BE2C (cell line): ENCODE data around the gene TCERG1L.

Experiments used
- DNase-seq: peaks from one replicate; pipeline ENCODE4 v3.0.0-alpha.2; 2020
- H3K27me3 ChIP-seq: fragments of 250-450 bp; sonication (Bioruptor Pico); 2 replicates; pipeline ENCODE4 v1.5.1; 2020; ENCODE audit warnings: mild to moderate bottlenecking
- H3K36me3 ChIP-seq: fragments of 250-450 bp; sonication (Bioruptor Pico); 2 replicates; pipeline ENCODE4 v1.5.1; 2020; ENCODE audit warnings: mild to moderate bottlenecking
- H3K4me1 ChIP-seq: fragments of 250-450 bp; sonication (Bioruptor Pico); 2 replicates; pipeline ENCODE4 v1.5.1; 2020
- H3K4me3 ChIP-seq: 2 replicates; pipeline ENCODE4 v1.5.1; 2011; ENCODE audit warnings: low read depth, low read length
- H3K9me3 ChIP-seq: fragments of 250-450 bp; sonication (Bioruptor Pico); 2 replicates; pipeline ENCODE4 v1.5.1; 2020
- TF ChIP-seq, protein P1 (sequence below): IDR thresholded peaks from 2 replicates; pipeline ENCODE4 v1.5.1; 2012; ENCODE audit warnings: mild to moderate bottlenecking, low read depth, low read length

The TCERG1L gene

DNA sequence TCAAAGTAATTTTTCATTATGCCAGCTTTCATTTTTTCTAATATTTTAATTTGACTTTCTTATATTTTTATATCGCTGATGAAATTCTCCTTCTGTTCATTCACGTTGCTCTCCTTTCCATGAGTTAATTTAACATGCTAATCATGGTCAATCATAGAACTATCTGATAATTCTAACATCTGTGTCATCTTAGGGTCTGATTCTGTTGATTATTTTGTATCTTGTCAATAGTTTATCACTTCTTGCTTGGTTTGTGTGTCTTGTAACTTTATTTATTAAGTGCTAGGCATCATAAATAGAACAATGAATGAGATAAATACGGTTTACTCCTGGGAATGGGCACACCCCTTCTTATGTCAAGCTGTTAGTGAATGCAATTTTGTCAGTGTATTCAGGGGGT lies 11.0 kb downstream of the TCERG1L start:
- Histone ChIP-seq H3K27me3 (no peaks in the 10 kb centered on the region), H3K36me3 (no peaks in the 10 kb centered on the region), H3K4me3 (no peak overlapping the region), H3K4me1 (no peaks in the 10 kb centered on the region), H3K9me3 (no peaks in the 10 kb centered on the region)
- TF ChIP-seq, protein P1, sequence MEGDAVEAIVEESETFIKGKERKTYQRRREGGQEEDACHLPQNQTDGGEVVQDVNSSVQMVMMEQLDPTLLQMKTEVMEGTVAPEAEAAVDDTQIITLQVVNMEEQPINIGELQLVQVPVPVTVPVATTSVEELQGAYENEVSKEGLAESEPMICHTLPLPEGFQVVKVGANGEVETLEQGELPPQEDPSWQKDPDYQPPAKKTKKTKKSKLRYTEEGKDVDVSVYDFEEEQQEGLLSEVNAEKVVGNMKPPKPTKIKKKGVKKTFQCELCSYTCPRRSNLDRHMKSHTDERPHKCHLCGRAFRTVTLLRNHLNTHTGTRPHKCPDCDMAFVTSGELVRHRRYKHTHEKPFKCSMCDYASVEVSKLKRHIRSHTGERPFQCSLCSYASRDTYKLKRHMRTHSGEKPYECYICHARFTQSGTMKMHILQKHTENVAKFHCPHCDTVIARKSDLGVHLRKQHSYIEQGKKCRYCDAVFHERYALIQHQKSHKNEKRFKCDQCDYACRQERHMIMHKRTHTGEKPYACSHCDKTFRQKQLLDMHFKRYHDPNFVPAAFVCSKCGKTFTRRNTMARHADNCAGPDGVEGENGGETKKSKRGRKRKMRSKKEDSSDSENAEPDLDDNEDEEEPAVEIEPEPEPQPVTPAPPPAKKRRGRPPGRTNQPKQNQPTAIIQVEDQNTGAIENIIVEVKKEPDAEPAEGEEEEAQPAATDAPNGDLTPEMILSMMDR, result no peak
- DNase-seq, result no peak

DNA sequence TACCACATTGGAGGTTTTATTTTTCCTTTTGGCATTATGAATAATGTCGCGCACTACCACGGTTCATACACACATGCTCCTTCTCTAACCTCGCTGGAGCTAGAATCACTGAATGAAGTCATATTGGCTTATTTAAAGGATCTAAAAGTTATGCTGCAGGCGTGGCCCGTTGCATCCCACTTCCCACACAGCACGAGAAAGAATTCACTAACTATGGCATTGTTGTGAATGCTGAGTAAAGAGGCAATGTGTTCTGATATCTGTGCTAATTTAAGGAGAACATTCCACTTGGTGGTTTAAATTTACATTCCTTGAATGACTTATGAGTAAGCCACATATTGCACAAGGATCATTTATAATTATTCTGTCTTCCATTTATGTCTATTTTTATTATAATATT lies 20.7 kb downstream of the TCERG1L start:
- Histone ChIP-seq H3K4me1 (no peaks in the 10 kb centered on the region), H3K4me3 (no peak overlapping the region), H3K36me3 (no peaks in the 10 kb centered on the region), H3K9me3 (no peaks in the 10 kb centered on the region), H3K27me3 (no peaks in the 10 kb centered on the region)
- no peak for DNase-seq
- TF ChIP-seq, protein P1, result no peak

DNA sequence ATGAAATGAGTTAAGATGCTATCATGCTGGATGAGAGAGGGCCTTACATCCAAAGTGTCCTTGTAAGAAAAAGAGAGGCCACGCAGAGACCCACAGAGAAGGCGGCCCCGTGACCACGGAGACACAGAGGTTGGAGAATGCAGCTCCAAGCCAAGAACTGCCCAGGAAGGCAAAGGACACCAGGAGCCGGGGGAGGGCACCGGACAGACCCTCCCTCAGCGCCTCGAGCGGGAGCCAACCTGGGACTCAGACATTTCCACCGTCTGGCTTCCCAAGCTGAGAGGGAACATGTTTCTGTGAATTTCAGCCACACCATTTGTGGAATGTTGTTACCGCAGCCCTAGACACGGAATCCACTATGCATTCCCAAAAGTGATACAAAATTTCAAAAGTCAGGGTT lies 22.9 kb downstream of the TCERG1L start:
- H3K4me1 ChIP-seq, result no peaks in the 10 kb centered on the region
- no peaks in the 10 kb centered on the region for H3K9me3 ChIP-seq
- no peak for DNase-seq
- TF ChIP-seq, protein P1, result no peak
- no peaks in the 10 kb centered on the region for H3K27me3 ChIP-seq
- H3K36me3 ChIP-seq, result no peaks in the 10 kb centered on the region
- H3K4me3 ChIP-seq, result no peak overlapping the region

DNA sequence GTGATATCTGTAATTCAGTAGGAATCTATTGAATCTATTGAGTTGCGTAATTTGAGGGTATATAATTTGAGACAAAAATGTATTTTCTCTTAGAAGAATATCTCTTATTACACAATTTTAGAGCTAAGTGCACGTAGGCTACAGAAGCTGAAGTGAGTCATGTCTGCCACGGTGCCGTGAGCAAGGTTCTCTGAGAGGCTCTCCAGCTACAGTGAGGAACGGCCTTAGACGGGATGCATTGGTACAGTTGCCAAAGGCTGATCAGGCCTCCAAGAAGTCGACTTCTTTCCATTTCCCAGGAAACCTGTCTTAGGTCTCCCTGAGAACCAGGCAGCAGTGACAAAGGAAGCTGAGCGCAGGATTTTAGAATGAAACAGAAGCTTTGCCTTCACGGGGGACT lies 28.6 kb downstream of the TCERG1L start:
- H3K27me3 ChIP-seq, result no peaks in the 10 kb centered on the region
- TF ChIP-seq, protein P1, result no peak
- no peaks in the 10 kb centered on the region for H3K9me3 ChIP-seq
- H3K4me3 ChIP-seq, result no peak overlapping the region
- H3K36me3 ChIP-seq, result no peaks in the 10 kb centered on the region
- H3K4me1 ChIP-seq, result no peaks in the 10 kb centered on the region
- no peak for DNase-seq

DNA sequence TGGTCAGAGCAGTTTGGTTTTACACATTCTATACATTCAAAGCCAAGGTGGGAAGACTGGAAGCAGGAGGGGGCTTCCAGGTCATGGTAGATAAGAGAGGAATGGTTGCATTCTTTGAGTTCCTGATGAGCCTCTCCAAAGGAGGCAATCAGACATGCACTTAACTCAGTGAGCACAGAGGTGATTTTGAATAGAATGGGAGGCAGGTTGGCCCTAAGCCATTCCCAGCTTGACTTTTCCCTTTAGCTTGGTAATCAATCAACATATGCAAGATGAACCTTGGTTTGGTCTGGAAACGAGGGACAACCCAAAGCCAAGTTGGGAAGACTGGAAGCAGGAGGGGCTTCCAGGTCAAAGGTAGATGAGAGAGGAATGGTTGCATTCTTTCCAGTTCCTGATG lies 31.4 kb downstream of the TCERG1L start:
- H3K27me3 ChIP-seq, result no peaks in the 10 kb centered on the region
- TF ChIP-seq, protein P1, result no peak
- H3K36me3 ChIP-seq, result no peaks in the 10 kb centered on the region
- no peak overlapping the region for H3K4me3 ChIP-seq
- DNase-seq, result no peak
- no peaks in the 10 kb centered on the region for H3K4me1 ChIP-seq
- H3K9me3 ChIP-seq, result no peaks in the 10 kb centered on the region

DNA sequence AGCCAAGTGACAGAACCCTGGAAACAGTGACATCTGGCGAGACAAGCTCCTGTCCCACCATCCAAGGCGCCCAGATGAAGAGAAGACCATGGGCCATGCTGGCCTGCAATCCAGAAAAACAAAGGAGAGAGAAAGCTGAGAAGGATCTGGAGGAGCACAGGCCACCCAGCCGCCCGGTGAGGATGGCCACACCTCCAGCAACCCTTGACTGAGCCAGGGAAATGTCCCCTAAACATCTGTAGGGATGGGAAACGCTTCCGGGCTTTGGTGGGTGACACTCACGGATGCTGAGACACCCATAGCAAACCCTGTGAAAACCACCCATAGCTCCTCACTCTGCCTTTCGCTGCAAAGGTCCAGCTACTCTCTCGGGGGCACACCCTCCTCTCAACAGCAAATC lies 32.0 kb downstream of the TCERG1L start:
- DNase-seq, result no peak
- Histone ChIP-seq H3K9me3 (no peaks in the 10 kb centered on the region), H3K27me3 (no peaks in the 10 kb centered on the region), H3K4me3 (no peak overlapping the region), H3K36me3 (no peaks in the 10 kb centered on the region), H3K4me1 (no peaks in the 10 kb centered on the region)
- TF ChIP-seq, protein P1, result no peak
